Ureter (tissue), 1 donor: ENCODE data around the gene PUS7L. TPM values are rescaled to one million over a fixed set of nuclear protein-coding genes. Genes with fewer than 3 reads are reported as not detected.
"Not testable (repeated sequence)": the region's sequence is repeated elsewhere in the genome, so short reads cannot be mapped to it uniquely, and the experiment has no call there.

ENCODE experiments used
- DNase-seq: peaks from one replicate; pipeline ENCODE4 v3.0.0-alpha.2; 2020; ENCODE audit warnings: low spot score
- total RNA-seq: library from RNA; stranded (reverse); gene quantifications from one replicate; pipeline ENCODE4 v1.2.4, GENCODE V29; 2023
- donor health status: DM: yes; HTN: yes; CAD: no.

The PUS7L gene, protein sequence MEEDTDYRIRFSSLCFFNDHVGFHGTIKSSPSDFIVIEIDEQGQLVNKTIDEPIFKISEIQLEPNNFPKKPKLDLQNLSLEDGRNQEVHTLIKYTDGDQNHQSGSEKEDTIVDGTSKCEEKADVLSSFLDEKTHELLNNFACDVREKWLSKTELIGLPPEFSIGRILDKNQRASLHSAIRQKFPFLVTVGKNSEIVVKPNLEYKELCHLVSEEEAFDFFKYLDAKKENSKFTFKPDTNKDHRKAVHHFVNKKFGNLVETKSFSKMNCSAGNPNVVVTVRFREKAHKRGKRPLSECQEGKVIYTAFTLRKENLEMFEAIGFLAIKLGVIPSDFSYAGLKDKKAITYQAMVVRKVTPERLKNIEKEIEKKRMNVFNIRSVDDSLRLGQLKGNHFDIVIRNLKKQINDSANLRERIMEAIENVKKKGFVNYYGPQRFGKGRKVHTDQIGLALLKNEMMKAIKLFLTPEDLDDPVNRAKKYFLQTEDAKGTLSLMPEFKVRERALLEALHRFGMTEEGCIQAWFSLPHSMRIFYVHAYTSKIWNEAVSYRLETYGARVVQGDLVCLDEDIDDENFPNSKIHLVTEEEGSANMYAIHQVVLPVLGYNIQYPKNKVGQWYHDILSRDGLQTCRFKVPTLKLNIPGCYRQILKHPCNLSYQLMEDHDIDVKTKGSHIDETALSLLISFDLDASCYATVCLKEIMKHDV
- 26.0 TPM for total RNA-seq

DNA sequence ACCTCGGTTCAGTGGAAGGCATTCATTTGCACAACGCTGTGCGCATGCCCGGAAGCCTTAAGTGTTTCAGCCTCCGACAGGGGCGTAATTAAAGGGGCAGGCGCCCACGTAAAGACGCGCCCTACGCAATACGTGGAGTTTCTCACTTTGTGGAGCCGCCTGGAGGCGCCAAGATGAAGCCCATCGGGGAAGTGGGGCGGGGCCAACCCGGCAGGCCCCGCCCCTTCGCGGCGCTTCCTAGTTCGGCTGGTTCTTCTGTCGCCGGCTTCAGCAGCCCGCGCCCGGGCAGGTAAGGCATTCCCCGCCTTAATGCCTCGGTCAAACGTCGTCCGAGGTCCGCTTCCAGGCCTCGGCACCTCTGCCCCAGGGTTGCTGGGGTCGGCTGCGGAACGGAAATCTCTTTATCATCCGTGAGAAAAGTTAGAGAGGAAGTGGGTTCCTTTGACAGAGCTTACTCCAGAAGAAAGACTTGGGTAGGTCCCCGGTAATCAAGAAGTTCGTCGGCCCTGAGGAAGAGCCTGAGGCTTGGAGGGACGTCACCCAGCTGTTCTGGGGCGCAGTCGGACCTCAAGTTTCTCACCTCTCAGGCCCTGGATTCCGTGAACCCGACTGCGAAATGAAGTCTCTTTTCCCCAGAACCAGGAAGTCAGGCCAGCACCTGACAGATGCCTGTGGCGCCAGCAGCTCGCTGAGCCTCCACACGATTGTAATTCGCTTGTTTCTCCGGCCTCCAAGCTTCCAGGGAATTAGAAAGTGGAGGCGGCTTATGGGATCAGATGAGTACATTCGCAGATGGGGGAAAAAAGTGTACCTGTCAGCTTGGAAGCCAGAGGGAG, at the start of gene PUS7L, which contains the start of gene IRAK4:
Gene PUS7L (minus strand): TSS at position 63 of the 836 bp plus-strand sequence. CDS start 3,545 bp downstream, outside the sequence.
Gene IRAK4 (plus strand): TSS at position 224 of the 836 bp plus-strand sequence. CDS start 9,161 bp downstream, outside the sequence.
- DNase-seq = peak; percentile 96

DNA sequence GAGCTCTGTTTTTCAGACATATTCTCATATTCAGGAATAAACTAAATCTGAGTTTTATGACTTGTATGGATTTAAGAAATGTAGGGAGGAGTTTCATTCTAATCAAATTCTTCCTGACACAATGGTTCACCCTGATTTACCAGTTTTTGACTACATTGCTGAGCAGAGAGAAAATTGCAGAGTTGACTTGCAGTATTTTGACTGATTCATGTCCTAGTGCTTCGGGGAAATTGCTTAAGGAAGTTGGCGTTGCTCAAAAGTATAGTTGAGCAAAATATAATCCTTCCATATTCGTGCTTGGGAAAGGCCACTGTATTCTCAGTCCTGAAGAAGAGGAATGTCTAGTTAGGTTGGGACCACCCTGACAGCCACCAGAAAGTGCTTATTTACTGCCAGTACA, 48.8 kb upstream of the PUS7L start:
- no peak for DNase-seq

DNA sequence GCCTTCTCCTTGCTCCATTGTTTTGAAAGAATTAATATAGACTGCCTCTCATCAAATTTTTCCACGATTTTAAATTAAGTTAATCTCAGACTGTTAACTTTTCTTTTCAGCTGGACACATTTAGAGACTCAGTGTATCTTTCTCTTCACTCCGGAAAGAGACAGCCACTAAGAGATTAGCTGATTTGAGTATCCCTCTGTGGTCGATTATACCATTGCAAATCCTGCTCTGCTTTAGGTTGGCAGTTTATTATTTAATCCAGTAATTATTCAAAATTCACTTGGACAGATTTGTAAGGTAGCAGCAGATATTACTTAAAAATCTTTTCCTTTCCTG, 48.1 kb upstream of the PUS7L start:
- DNase-seq = no peak

DNA sequence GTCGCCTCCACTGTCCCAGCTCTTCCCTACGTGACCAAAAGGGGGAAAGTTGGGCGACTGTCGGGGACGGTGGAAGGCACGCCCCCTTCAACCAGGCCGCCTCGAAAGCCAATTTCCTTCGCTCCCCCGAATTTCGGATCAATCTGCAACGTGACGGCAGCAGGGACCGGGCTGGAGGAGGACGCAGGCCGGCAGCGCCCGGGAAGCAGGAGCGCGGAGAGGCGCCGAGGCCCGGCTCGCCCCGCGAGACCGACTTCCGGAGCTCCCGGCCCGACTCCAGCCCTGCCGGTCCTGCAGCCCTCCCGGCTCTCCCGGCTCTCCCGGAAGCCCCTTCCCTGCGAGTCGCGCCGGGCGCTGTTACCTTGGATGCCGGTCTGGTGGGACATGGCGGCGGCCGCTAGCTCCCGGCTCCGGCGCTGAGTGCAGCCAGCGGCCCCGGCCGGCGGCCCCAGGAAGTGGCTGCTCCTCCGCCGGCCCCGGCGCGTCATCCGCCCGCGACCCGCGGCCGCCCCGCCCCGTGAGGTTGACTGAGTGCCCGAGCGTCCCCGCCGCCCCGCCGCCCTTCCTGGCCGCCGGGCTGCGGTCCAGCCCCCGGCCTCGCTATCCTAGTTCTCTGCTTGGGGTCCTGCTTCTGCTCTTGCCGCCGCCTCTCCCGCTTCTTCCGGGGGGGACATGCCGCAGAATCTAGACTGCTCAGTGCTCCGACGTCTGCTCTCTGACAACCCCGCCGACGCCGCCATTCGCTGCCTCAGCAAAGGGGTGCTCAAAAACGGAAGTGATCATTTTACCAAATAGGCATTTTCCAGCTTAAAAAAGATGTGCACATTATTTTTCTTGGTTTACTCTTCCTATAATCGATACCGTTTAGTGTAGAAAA, 47.5 kb upstream of the PUS7L start, which contains the start of gene TWF1:
Gene TWF1 (minus strand): TSS at position 458 of the 877 bp plus-strand sequence. CDS start 72 bp downstream, at position 386.
- peak; percentile 89 for DNase-seq

DNA sequence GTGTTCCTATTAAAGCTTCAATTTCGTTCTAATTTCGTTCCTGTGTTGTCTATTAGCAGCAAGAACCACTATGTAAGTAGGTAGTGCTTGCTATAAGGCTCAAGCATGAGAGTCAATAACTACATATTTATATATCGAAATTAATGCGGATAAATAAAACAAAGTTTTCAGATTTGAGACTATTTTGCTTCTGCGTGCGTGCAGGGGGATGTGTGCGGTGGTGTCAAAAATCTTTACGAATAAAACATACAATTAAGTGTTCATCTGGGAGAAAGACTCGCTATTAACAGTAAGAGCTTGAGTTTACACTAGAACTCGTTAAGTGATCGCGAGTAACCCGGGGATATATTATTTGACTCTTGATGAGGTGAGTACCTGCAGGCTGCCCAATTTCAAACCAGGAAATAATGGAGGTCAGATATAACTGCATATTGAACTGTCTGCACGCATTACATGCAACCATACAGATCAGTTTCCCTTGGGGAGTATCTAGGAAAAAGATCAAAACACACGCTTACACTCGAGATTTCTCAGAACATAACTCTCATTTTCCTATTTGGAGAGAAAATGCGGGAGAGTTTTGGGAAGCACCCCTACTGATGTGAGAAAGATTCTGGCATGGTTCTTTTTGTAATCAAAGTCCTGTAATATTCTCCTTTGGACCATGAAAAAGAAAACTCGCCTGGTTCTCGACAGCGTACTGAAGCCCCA, 46.7 kb upstream of the PUS7L start:
- DNase-seq = no peak

DNA sequence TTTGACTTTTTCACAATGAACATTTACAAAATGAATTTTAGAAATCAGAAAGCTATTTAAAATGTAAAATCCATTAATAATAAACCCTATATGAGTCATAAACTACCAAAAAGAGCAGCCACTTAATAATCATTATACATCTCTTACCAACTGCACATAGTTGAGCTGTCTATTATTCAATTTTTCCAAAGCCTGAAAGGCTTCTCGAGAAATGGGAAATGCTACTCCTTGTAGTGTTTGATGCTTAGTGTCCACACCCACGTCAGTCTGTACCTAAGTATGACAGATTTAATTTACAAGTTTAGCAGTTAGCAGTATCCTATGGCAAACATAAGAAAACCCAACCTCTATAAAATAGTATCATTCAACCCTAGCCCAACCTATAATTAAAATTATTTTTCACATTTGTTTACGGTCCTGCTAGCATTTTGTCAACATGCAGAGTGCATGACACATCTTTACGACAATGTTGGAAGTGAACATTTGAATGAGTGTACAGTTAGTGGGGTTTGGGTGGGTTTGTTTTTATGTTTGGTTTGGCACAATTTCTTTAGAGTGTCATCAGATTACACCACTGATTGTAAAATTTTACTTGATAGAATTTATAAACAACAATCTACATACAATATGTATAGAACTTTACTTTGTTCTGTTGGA, 39.1 kb upstream of the PUS7L start:
- no peak for DNase-seq

DNA sequence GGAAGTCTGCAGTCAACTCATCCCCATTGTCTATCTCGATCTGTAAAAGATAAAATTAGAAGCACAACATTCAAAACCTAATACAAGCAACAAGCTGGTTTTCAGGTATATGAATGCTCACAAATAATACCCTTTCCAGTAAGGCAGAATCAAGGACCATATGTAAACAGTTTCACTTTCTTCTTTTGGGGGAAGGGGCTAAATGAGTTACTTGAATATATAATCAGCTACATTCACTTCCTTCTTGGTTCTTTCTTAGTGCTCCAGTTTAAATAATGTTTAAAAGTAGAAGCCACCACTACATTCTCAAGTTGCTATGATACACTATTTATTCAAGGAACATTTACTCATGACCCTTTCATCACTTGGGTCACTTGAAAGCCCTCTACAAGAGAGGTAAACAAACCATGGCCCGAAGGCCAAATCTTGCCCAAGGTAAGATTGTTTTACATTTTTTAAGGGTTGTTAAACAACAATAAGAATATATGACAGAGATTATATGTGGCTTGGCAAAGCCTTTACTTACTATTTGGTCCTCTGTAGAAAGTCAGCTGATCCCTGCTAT, 37.2 kb upstream of the PUS7L start:
- no peak for DNase-seq

DNA sequence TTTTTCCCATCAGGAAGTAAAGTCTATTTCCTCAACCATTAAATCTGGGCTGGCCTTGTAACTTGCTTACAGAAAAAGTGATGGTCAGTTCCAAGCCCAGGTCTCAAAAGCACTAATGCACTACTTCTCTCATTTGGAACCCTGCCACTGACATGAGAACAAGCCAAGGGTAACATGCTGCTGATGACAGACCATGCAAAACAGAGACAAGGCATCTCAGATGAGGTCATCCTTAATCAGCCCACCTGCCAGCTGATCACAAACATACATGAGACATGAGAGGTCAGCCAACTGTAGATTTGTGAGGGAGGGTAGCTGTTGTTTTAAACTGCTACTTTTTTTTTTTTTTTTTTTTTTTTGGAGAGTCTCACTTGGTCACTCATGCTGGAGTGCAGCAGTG, 31.4 kb upstream of the PUS7L start:
- no peak for DNase-seq

DNA sequence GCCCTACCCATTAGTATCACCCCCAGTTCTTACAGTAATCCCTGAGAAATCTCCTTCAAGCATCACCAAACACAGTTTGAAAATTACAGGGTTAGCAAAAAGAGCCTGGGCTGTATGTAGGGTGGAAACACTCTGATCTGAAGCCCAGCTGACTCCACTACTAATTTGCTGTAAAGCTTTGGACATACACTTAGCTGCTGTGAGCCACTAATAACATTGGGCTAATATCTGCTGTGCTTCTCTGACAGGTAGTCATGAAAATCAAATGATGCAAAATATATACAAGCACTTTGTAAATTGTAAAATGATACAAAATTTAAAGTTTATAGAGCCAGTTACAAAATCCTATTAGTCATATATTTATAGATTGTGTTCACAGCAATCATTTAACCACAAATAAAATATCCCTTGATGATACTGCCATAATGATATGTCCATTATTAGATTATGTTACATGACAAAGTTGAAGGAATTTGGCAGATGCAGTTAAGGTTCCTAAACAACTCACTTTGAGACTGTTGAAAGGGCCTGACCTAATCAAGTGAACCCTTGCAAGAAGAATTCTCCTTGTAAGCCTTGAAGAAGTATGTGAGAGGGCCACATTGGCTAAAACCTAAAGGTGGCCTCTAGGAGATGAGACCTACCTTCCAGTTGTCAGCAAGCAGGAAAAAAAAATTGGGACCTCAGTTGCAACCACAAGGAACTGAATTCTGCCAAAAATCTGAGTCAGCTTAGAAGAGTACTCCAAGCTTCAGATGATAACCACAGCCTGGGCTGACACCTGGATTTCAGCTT, 28.5 kb upstream of the PUS7L start:
- no peak for DNase-seq

DNA sequence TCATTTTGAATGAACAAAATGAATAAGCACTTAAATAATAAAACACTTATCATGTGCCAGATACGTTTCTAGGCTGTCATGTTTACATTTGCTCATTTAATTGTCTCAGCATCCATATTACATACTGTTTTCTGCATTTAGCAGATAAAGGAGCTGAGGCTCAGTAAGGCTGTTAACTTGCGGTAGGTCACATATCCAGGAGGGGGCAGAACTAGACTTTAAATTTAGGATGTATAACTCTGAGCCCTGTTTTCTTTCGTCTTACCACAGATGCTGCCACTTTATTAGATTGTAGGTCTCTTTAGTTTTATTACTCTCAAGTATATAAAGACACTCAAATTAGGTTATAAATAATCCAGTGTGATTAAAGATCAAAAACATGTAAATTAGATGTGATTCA, 17.9 kb upstream of the PUS7L start:
- no peak for DNase-seq

DNA sequence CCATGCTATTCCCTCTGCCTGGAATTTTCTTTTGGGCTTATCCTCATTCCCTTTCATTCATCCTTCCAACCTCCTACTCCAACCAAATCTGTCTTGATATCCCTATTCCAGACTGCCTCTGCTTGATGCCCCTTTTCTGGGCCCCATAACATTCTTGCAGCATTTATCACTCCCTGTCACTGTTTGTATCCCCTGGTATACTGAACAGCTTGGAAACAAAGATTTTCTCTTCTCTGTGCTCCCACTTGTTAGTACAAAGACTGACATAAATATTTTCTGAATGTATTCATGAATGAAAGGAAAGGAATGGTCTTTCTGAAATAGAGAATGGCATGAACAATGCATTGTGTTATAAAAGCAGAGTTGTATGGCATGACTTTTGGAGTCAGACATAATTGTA, 7.7 kb upstream of the PUS7L start:
- no peak for DNase-seq

DNA sequence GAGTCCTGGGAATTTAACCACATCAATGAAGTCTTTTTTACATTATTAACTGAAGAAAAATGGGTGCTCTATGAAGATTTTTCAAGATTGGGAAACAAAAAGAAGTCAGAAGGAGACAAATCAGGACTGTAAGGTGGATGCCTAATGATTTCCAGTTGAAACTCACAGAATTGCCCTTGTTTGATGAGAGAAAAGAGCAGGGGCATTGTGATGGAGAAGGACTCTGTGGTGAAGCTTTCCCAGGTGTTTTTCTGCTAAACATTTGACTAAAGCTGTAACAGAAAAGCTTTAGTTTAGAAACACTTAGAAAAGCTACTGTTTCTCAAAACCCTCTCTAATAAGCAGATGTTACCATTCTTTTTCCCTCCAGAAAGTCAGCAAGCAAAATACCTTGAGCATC, 5.9 kb upstream of the PUS7L start:
- DNase-seq = no peak

DNA sequence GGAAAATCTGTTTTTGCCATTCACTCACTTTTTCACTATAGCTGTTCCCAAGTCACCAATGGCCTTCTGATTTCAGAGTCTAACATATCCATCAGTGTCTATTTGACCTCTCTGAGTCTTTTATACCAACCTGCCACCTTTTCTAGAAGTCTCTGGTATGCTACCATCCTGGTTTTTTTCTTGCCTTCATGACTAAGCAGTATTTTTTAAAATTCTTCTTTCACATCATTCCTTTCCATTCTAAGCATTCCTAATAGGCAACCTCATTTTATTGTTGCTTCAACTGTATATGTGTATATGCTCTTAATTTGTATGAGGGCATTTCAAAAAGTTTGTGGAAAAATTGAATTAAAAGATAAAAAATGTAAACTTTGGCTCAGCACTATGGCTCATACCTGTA, 5.2 kb upstream of the PUS7L start:
- no peak for DNase-seq

DNA sequence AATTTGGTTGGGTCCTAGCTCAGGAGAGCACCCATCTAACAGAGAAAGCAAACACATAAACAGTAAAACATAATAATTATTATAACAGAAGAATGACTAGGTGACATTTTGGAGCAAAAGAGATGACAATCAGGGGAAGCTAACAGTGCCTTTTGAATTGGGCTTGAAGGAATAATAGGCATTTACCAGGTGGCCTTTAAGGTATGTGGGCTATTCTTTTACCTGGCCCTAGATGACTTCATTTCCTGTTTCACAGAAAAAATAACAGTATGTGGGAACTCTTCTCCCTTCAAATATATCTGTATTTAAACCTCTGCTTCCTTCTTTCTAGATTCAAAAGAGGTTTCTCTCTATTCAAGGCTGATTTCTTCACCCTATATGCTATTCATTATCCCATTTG, 4.0 kb upstream of the PUS7L start:
- no peak for DNase-seq

DNA sequence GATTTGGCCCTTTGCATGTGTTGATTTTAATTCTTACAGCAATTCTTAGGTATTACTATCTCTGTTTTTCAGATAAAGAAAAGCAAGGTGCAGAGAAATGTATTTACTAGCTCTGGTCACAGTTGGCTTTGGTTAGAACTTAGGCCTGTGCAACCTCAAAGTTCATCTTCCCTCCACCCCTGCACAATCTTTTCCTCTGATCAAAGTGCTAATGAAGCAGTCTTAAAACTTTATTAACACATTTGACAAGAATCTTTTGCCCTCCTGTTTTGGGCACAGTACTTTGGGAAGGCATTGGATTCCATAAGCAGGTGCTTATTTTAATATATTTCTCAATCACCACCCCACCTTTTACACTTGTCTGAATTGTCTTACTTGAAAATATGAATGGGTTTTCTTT, 2.9 kb upstream of the PUS7L start:
- no peak for DNase-seq

DNA sequence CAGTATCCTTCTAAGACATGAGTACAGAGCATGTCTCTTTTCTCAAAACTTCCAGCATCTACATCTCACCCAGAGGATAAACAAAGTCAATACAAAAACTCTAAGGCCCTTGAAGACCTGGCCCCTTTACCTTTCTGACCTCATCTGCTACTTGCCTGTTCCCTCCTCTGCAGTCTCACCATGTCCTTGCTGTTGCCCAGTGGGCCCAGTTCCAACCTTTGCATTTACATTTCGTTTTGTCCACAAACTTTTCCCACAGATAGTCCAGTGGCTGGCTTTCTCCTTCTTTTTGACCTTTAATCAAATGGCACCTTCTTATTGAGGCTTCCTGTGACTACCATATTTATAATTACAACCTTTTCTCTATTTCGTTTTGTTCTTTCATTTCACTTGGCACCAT, 1.8 kb upstream of the PUS7L start:
- DNase-seq = no peak

DNA sequence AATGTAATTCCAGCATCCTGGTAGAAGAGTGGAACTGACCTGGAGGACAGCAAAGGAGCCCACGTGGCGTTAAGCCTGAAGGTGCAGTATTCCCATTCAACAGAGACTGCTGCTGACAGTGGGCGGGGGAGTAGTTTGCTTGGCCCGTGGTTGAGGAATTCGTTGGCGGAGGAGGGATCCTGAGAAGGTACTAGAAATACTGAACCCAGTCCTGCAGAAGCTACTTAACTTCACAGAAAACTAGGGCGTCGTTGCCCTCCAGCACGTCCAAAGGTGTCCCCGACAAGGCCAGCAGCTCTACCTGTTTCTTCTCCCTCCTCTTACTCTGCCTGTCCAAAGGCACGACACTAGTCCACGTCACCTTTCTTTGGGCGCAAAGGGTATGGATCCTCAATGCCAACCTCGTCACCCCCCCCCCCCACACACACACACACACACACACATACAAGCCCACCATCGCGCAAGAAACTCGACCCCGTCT, 303 bp downstream of the PUS7L start:
- peak; percentile 46 for DNase-seq

DNA sequence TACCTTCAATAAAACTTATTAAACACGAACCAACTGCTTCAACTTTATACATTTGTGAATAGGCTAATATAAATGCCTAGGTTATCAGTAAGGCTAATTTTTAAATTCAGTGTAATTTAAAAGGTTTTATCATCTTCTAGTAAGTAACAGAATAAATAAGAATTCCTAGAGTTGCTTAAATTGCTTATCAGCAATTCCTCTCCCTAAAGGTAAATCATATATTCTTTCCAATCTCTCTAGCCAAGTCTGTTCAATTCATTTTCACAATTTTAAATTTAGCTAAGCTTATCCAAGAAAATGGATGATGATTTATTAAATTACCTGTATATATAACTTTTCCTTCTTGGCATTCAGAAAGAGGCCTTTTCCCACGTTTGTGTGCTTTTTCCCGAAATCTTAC, 4.6 kb downstream of the PUS7L start:
- no peak for DNase-seq

DNA sequence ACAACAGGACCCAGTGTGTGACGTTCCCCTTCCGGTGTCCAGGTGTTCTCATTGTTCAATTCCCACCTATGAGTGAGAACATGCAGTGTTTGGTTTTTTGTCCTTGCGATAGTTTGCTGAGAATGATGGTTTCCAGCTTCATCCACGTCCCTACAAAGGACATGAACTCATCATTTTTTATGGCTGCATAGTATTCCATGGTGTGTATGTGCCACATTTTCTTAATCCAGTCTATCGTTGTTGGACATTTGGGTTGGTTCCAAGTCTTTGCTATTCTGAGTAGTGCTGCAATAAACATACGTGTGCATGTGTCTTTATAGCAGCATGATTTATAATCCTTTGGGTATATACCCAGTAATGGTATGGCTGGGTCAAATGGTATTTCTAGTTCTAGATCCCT, 7.2 kb downstream of the PUS7L start:
- DNase-seq = not testable (repeated sequence)
